HG03354 (cell line): Measurements from ENCODE around the gene DCP2.

ENCODE experiments used
- ATAC-seq: cut with Tn5 transposase; IDR thresholded peaks from one replicate; pipeline ENCODE4 v1.9.1; 2021; ENCODE audit warnings: mild to moderate bottlenecking; ENCODE audit not compliant: unreplicated experiment, poor library complexity, severe bottlenecking

Gene DCP2

DNA sequence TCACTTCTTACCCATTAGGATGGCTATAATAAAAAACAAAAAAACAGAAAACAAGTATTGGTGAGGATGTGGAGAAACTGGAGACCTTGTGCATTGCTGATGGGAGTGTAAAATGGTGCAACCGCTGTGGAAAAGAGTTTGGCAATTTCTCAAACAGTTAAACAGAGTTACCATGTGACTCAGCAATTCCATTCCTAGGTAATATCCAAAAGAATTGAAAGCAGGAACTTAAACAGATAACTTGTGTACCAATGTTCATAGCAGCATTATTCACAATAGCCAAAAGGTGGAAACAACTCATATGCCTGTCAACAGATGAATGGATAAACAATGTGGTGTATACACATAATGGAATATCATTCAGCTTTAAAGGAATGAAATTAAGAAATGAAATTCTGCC is 28.9 kb downstream of the DCP2 start:
- ATAC-seq, result no peak

DNA sequence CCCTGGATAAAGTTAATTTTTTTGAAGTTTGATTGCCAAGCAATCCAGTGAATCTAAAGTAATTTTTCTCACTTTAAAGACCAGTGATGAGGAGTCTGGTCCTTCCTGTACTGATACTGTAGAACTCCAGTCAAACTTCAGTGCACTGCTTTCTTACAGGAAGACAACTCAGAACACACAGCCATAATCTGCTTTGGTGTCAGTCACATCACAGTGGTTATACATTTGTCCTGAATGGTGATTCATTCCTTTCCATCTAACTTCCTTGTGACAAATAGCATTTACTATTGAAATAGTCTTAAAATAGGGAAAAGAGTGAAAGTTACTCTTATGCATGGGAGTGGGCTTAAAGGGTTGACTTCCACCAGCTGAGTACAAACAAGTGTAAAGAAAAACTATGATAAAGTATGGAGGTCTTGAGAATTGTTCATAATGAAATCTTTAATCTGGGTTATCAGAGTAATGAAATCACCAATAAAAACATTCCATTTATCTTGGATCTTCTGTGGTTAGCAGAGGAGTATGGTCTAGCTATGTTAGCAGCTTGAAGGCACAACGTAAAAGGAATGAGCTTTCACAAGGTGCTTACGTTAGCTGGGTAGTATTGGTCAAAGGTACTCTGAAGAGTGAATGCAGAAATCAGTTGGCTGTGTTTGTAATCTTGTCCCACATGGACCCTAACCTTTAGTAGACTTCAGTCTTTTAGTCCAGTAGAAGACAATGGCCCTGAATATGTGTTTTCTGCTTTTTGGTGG is 41.5 kb downstream of the DCP2 start:
- no peak for ATAC-seq

DNA sequence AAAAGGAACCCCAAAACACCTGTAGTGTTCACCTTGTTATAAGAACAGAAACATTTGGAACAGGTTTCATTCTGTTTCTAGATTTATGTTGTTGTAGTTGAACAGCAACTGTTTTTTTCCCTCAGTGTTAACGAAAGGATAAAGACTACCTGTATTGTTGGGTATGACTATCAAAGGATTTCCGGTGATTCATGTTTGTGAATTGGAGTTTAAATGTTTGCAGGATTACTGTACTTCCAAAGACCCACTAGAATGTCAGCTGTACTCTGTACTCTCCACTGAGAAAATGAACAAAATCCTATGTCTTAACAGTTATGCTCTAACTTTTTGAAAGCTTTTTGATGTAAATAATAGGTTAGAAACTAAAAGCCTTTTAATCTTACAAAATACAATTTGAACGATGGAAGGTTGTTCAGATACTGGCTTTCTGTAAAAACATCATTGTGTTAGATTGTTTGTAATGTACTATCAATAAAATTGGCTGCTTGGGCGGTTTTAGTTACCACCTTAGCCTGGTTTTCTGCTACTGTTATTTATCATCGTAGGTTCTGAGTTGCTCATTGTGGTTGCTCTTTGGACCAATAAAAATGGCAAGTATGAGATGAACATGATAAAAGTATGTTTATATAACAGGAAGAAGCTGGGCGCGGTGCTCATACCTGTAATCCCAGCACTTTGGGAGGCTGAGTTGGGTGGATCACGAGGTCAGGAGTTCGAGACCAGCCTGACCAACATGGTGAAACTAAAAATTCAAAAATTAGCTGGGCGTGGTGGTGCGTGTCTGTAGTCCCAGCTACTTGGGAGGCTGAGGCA is 44.1 kb downstream of the DCP2 start:
- no peak for ATAC-seq

DNA sequence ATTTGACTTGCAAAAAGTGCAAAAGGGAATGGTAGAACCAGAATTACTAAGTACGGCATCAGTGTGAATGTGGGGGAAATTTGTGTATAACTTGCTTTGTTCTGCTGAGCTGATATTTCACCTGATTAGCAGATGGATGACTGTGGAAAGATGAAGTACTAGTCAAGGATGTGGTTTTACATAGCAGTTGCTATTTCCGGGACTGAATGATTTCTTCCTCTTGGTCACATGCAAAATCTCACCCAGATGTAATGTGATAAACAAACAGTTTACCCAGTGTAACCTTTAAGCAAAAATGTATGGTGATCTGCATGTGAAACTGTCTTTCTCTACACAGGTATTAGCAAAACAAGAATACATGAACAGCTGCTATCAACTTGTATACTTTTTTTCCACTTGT is 46.1 kb downstream of the DCP2 start:
- peak; percentile 91 for ATAC-seq

DNA sequence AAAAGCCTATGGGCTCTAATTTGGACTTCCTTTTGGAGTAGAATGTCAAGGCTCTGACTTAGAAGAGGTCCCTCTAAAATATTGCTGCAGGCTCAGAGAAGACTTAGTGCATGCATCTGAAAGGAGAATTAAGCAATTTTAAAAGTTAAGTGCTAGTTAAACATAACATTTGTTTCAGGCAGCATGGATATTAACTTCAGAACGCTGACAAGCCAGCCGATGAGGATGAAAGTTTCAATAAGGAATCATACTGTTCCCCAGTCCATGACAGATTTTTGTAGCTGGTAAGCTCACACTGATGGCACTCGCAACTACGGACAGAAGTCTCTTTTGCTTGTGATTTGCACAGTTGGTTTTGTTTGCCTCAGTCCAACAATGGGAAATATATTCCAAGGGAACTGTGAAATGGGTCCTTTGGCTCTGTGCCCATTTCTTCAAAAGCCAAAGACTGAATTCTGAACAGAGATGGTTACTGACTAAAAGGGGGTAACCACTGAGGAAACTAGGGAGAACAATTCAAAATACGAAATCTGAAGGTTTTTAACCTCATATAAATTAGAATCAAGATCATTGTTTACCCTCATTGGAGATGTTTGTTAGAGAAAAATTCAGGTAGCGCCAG is 47.6 kb downstream of the DCP2 start:
- ATAC-seq, result no peak

DNA sequence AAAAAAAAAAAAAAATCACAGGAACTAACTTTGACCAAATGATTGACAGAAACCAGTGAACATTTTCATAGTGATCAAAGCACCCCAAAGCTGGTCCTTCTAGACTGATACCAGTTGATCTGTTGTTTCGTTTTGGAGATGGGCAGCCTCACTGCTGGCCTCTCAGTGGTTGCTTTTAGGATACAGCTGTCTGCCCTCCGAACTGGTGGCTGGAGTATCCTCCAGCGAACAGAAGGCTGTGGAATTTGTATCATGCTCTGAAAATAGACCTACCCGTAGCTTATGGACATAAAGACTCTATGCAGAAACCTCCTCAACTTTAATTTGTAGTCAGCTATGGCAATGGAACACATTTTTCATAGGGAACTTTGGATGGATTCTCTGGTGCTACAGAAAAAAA is 49.0 kb downstream of the DCP2 start:
- no peak for ATAC-seq

DNA sequence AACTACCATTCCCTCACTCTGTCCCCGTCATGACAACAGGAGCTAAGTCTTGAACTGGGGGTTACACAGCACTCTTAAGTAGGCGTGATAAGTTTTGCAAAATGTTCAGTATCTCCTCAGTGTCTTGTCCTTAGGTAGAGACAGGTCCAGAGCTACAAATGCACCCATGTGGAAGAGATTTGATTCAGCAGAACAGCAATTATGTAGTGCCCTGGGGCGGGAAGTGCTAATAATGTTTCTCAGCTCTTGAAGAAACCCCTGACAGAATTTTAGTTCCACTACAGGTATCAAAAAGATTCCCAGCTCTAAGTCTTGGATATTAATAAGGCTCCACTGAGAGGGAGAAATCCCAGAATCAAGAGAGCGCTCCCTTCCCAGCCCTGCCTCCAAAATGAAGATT is 49.6 kb downstream of the DCP2 start:
- no peak for ATAC-seq

DNA sequence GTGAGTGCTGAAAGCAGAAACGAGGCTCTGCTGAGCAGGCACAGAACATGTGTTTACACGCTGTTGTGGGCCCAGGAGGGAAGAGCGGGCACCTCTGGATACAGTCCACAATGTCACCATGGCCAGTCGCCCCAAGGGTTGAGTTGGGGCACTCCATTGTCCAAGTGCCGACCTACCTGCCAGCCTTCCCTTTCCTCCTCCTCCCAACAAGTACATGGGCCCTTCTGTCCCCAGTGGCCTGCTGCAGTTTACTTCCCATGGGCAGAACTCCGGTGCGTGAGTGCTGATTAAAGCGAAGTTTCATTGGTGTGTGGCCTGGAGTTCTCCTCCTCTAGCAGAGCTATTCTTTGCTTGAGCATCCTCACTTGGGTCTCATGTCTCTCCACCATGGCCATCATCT is 50.4 kb downstream of the DCP2 start:
- no peak for ATAC-seq

DNA sequence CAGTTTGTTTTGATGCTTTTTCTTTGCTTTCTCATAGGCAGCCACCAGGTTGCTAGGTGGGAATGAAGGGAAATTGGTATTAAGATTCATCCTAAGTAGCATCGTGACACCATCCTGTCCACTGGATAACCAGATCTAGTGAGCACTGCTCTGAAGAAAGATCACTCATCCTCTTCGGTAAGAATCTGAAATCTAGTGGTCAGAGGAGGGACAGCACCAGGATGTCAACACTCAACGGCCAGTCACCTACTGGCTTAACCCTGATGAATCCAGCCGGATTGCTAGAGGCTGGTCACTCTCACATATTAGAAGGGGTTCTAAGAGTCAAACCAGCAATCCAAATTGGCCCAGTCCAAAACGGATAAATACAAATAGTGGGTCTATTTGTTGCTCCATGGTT is 50.8 kb downstream of the DCP2 start:
- ATAC-seq, result no peak

DNA sequence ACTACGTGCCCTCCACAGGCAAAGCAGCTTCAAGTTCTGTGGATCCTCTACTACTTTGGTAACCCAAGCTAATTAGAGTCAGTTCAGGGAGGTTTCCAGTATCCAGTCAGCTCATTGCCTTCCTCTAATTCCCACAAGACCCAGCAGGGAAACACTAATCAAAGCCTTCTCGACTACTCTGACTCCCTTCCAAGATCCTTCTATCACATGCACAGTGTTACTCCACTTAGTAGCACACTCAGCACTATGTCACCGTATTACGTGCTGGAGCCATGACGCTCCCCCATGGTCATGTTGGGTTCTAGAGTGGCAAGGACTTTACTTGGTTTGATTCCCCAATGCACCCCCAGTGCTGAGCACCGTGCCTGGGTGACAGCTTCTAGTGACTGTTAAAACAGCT is 53.0 kb downstream of the DCP2 start:
- no peak for ATAC-seq

DNA sequence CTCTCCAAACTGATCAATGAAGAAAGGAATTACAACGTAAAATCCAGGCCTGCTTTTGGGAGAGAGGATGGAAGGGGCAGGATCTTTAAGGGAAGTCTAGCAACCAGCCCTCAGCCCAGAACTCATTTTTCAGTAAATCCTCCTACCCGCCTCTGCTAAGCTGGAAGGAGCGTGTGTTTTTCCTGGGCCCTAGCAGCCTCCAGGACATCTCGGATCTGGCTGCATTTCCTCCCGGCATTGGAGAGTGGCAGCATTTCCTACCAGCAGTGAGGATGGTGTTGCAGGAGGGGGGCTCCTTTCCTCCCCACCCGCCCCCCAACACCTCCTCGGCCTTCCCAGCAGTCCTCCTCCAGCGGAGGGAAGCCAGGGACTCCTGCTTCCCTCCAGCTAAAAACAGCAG is 54.5 kb downstream of the DCP2 start:
- no peak for ATAC-seq

DNA sequence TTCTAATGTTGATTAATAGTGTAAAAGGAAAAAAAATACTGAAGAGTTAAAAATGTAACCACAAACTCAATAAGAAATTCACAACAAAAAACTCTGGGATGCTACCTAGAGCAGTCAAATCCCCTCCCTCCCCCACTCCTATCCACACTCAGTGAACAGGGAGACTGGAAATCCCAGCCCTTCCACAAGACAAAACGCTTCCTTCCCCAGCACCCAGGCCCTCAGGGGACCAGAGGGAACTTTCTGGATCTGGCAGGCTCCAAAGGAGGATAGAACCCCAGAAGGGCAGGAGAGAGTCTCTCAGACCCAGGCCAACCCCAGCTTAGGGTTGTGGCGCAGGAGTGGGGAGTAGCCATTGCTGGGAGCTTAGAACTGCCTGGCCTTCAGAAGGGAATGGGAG is 55.0 kb downstream of the DCP2 start:
- ATAC-seq, result no peak

DNA sequence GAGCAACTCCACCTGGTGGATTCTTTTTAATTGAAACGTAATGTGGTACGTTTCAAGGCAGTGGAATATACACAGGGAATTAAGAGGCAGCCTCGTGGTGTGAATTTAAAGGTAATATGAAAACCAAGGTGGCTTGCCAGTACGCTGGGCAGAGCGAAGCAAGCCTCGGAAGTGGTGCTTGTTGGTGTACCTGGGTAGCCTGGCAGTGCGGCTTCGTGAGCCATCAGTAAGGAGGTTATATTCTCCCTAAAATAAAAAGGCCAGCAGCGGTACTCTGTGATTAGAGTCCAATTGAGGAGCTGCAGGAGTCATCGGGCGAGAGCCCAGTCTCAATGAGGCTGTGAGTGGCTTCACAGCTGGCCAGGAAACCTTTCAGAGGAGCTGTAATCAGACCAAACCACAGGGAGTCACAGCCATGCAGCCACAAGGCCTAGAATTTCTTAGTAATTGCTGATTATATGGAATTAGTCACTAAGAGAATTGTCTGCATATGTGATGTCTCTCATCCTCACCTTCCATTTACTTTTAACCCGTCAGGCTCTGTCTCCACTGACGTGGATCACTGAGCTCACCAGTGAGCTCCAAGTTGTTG is 57.7 kb downstream of the DCP2 start:
- no peak for ATAC-seq

DNA sequence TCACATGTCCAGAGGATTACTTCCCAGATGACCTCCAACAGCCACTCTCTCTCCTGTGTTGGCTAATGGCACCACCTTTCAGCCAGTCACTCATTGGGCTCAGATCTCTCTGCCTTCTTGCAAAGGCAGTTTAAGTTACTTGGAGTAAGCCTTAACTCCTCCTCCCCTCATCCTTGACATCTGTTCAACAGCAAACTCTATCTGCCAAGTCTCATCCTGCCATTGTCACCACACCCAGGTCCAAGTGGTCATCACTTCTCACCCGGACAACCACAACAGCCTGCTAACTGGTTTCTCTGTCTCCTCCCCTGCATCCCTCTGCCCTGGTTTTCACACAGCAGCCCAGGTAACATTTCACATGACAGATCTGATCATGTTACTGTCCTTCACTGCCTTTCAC is 58.5 kb downstream of the DCP2 start:
- no peak for ATAC-seq

DNA sequence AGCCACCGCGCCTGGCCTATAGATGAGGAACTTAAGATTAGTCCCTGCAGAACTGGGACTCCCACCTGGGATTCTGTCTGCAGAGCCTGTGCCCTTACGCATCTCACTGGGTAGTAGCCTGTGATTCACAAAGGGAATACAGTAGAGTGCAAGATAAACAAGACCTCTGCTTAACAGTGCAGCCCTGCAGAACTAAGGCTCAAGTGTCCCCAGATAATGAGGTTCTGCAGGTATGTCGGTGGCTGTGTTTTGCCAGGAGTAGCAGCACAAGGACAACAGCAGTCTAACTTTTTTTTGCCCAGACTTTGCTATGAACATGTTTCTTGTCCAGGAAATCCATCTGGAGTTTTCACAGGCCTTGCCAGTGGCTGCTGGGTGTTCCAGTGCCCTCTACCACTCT is 59.7 kb downstream of the DCP2 start:
- ATAC-seq, result no peak

DNA sequence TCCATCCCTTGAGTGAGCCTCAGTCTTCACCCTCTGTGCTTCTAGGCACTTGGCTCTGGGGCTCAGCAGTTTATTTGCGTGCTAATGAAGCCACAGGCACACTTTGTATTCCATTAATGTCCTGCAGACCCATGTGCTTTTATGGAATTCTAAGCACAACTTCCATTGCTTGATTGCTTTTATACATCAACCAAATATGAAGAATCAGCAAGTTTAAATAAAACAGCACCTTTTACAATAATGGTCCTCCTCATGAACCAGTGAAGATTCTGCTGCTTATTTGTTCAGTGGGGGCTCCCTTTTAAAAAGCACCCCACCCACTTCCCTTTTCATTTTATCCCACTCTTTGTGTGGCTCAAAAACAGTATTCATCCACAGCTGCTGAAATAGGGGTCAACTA is 60.2 kb downstream of the DCP2 start:
- no peak for ATAC-seq

DNA sequence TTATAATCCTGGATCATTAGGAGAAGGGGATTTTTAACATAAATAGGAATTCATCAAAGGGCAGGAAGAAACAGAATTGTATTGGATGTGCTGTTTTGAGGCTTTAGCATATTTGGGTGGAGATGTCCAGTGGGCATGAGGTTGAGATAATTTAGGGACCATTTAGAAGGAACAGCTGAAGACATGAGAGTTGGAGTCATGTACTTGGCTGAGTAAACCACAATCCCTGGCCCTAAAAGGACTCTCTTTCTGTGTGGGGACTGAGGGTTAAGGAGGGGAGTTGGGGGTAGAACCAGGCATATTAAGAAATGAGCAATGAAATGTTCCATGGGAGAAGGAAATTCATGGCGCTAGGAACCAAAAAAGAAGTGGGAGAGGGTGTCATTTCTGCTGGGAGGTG is 61.5 kb downstream of the DCP2 start:
- no peak for ATAC-seq

DNA sequence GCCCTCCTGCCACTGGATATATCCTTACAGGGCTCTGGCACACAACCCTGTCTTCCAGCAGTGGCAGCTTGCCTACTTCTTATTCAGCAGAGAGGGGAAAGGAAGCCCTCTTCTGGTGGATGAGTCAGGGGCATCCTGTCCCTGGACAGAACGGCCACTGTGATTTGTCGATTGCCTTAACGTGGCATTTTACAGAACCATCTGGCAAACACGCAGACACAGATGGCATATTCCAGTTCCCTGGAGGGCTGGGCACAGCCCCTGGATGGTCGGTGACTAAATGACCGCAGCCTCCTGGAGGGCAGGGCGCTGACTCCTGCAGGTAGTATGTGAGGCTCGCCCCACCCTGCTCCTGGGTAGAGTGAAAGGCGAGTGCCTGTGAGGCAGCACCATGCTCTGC is 62.1 kb downstream of the DCP2 start:
- no peak for ATAC-seq

DNA sequence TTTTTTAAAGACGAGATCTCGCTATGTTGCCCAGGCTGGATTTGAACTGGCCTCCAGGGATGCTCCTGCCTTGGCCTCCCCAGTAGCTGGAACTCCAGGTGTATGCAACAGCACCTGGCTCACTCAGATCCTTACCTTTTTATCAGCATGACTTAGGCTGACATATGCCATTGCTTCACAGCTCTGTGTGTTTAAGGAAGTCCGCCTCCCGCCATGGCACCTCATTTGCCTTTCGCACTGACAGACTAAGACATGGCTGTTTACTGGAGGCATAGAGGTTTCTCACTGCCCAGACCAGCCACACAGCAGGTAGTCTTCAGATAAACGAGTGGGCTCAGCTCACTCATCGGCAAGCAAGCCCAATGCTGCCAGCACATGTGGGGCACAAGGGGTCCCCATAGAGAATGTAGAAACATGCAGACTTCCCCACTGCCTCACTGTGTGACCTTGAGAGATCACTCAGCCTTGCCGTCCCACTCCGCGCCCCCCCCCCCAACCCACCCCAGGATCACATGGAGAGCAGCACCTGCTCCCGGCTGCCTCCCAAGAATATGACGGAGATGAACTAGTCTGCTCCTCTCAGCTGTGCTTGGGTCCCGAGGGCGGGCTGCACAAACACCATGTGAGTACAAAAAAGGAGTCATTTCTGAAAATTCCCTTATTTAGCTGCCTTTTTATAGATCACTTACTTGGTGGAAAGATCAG is 62.8 kb downstream of the DCP2 start:
- ATAC-seq, result no peak

DNA sequence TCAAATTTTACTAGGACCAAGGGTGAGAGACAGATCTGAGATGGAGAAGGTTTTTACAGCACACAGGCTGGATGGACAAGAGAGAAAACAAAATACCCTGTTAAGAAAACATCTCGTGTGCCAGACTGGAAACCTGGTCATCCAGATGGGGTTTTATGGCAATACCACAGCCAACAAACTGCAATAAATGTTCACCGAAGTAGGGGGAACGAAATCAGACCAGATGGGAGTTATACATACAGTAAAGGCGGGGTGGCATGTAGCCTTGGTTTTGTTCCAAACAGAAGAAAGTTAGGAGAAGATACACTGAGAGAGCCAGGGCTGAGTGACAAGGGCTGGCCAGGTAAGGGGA is 63.3 kb downstream of the DCP2 start:
- no peak for ATAC-seq
